Spleen (tissue), 7 donors: ENCODE measurements around the gene NRL.

Source experiments
- POLR2A ChIP-seq, 3 donors: fragments of 450-650 bp; IDR thresholded peaks; one replicate each; pipeline ENCODE4 v1.5.1; 2017; ENCODE audit warnings: antibody characterized with exemption in 3 of 3, mild to moderate bottlenecking in 1 of 3
- POLR2AphosphoS5 ChIP-seq, 3 donors: sonication (generic); formaldehyde crosslinking; IDR thresholded peaks; one replicate each; pipeline ENCODE4 v1.5.1; 2017; ENCODE audit warnings: antibody characterized with exemption in 3 of 3
- TF ChIP-seq, protein P1 (sequence below), 11 experiments: fragments of 200-600 bp in 7 of 11; fragments of 450-650 bp in 4 of 11; sonication (generic) in 4 of 11; IDR thresholded peaks in 8 of 11; conservative IDR thresholded peaks in 3 of 11; 1 replicate in 7 of 11; 2 replicates in 4 of 11; pipeline versions ENCODE4 v1.4.0 to v1.8.0; 2016 to 2021; ENCODE audit warnings: antibody characterized with exemption in 11 of 11, inconsistent platforms in 4 of 11, mild to moderate bottlenecking in 1 of 11
- donor health status: DM: no; HTN: no; CAD: no; lungs with moderate emphysema.
- donor health status: DM: no; HTN: no; CAD: no.
- donor health status: DM: no; HTN: no; CAD: no.

DNA sequence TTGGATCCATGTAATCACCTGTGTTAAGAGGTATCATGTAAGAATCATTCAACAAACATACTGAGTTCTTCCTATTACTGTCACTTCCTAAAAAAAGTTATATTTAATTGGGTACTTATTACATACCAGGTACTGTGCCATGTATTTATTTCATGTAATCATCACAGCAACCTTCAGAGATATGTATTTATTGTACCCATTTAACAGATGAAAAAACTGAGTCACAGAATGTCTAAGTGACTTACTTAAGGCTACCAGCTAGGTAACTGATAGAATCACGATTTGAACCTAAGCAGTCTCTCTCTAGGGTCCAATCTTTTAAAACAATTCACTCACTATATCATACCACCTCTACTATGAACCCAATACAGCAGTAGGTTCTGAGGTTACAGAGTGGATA is 29.7 kb upstream of the NRL start:
- TF ChIP-seq, protein P1, sequence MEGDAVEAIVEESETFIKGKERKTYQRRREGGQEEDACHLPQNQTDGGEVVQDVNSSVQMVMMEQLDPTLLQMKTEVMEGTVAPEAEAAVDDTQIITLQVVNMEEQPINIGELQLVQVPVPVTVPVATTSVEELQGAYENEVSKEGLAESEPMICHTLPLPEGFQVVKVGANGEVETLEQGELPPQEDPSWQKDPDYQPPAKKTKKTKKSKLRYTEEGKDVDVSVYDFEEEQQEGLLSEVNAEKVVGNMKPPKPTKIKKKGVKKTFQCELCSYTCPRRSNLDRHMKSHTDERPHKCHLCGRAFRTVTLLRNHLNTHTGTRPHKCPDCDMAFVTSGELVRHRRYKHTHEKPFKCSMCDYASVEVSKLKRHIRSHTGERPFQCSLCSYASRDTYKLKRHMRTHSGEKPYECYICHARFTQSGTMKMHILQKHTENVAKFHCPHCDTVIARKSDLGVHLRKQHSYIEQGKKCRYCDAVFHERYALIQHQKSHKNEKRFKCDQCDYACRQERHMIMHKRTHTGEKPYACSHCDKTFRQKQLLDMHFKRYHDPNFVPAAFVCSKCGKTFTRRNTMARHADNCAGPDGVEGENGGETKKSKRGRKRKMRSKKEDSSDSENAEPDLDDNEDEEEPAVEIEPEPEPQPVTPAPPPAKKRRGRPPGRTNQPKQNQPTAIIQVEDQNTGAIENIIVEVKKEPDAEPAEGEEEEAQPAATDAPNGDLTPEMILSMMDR (IDR thresholded peaks at IDR 0.05 in 8 of 11, conservative IDR thresholded peaks at IDR 0.05 in 3 of 11), result no peak
- no peak for TF ChIP-seq POLR2A (IDR thresholded peaks at IDR 0.05)
- no peak for TF ChIP-seq POLR2AphosphoS5 (IDR thresholded peaks at IDR 0.05)
